Suprapubic skin (tissue), 3 donors: Measurements from ENCODE around the gene H2AZ1.
"Not testable (repeated sequence)": the region's sequence is repeated elsewhere in the genome, so short reads cannot be mapped to it uniquely, and the experiment has no call there.

Experiments
- POLR2AphosphoS5 ChIP-seq, 3 donors: sonication (generic); formaldehyde crosslinking; IDR thresholded peaks; one replicate each; pipeline ENCODE4 v1.6.1; 2017; ENCODE audit warnings: antibody characterized with exemption in 3 of 3
- TF ChIP-seq, protein P1 (sequence below), 2 donors: fragments of 200-600 bp in 1 of 2; fragments of 450-650 bp in 1 of 2; sonication (generic) in 1 of 2; IDR thresholded peaks; one replicate each; pipeline ENCODE4 v1.5.1; 2016 to 2019; ENCODE audit warnings: antibody characterized with exemption in 2 of 2, mild to moderate bottlenecking in 1 of 2, moderate library complexity in 1 of 2

DNA sequence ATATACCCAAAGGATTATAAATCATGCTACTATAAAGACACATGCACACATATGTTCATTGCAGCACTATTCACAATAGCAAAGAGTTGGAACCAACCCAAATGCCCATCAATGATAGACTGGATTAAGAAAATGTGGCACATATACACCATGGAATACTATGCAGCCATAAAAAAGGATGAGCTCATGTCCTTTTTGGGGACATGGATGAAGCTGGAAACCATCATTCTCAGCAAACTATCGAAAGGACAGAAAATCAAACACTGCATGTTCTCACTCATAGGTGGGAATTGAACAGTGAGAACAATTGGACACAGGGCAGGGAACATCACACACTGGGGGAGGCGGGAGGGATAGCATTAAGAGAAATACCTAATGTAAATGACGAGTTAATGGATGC is 8.1 kb upstream of the H2AZ1 start:
- TF ChIP-seq, protein P1, sequence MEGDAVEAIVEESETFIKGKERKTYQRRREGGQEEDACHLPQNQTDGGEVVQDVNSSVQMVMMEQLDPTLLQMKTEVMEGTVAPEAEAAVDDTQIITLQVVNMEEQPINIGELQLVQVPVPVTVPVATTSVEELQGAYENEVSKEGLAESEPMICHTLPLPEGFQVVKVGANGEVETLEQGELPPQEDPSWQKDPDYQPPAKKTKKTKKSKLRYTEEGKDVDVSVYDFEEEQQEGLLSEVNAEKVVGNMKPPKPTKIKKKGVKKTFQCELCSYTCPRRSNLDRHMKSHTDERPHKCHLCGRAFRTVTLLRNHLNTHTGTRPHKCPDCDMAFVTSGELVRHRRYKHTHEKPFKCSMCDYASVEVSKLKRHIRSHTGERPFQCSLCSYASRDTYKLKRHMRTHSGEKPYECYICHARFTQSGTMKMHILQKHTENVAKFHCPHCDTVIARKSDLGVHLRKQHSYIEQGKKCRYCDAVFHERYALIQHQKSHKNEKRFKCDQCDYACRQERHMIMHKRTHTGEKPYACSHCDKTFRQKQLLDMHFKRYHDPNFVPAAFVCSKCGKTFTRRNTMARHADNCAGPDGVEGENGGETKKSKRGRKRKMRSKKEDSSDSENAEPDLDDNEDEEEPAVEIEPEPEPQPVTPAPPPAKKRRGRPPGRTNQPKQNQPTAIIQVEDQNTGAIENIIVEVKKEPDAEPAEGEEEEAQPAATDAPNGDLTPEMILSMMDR (IDR thresholded peaks at IDR 0.05): not testable (repeated sequence)
- TF ChIP-seq POLR2AphosphoS5 (IDR thresholded peaks at IDR 0.05): not testable (repeated sequence)
